Heart right ventricle (tissue), 16 donors: ENCODE results near the gene TRMT2A. TPM values are rescaled to one million over a fixed set of nuclear protein-coding genes. Genes with fewer than 3 reads are reported as not detected.

Experiments
- ATAC-seq, 8 donors: fragments of 200-7000 bp; cut with Tn5 transposase; one replicate each; pipeline ENCODE4 v1.9.1; 2020; ENCODE audit warnings: mild to moderate bottlenecking in 8 of 8, moderate library complexity in 8 of 8, moderate number of reproducible peaks in 1 of 8
- DNase-seq, 2 donors: peaks; one replicate each; pipeline ENCODE4 v3.0.0-alpha.2; 2020
- H3K27ac ChIP-seq, 10 donors: fragments of 200-600 bp; sonication (generic) in 2 of 10; one replicate each; pipeline versions ENCODE4 v1.5.0 to v1.8.0; 2020 to 2022; ENCODE audit warnings: mild to moderate bottlenecking in 3 of 10
- H3K27me3 ChIP-seq, 7 donors: fragments of 200-600 bp; one replicate each; pipeline ENCODE4 v1.8.0; 2021 to 2022; ENCODE audit warnings: mild to moderate bottlenecking in 2 of 7
- H3K36me3 ChIP-seq, 9 donors: fragments of 200-600 bp; sonication (generic) in 1 of 9; one replicate each; pipeline versions ENCODE4 v1.5.0 to v1.8.0; 2020 to 2022; ENCODE audit warnings: mild to moderate bottlenecking in 2 of 9
- H3K4me1 ChIP-seq, 9 donors: fragments of 200-600 bp; sonication (generic) in 1 of 9; one replicate each; pipeline versions ENCODE4 v1.5.0 to v1.8.0; 2020 to 2022; ENCODE audit warnings: mild to moderate bottlenecking in 4 of 9
- H3K4me3 ChIP-seq, 10 donors: fragments of 200-600 bp; sonication (generic) in 2 of 10; one replicate each; pipeline versions ENCODE4 v1.5.0 to v1.8.0; 2020 to 2022; ENCODE audit warnings: mild to moderate bottlenecking in 7 of 10, moderate library complexity in 2 of 10
- H3K9me3 ChIP-seq, 11 donors: fragments of 200-600 bp in 10 of 11; sonication (generic) in 2 of 11; one replicate each; pipeline versions ENCODE4 v1.5.0 to v1.8.0; 2013 to 2022; ENCODE audit warnings: mild to moderate bottlenecking in 2 of 11, control low read depth in 1 of 11, moderate library complexity in 1 of 11
- CTCF ChIP-seq, 9 donors: fragments of 200-600 bp; sonication (generic) in 2 of 9; IDR thresholded peaks; one replicate each; pipeline versions ENCODE4 v1.5.0 to v1.8.0; 2021 to 2022; ENCODE audit warnings: antibody characterized with exemption in 9 of 9, mild to moderate bottlenecking in 5 of 9, moderate library complexity in 1 of 9
- WGBS, 2 donors: extraction: QIAGEN DNeasy Blood & Tissue Kit; methylation state at CpG; one replicate each; pipeline ENCODE4 v1.1.7; 2013; ENCODE audit warnings: inconsistent platforms in 1 of 2; 5-methylcytosine and 5-hydroxymethylcytosine counted together
- intact Hi-C, 10 donors: fragments of 100-400 bp; cut with DNase I; formaldehyde crosslinking; loops; one replicate each; pipeline versions ENCODE4 v1.11.1 to v1.14.2; 2022
- polyA plus RNA-seq, 2 donors: library from polyadenylated mRNA; stranded (reverse); fragments of 200-250 nt; gene quantifications; one replicate each; pipeline ENCODE4 v1.2.3, GENCODE V29; 2013
- total RNA-seq, 10 donors: library from RNA; stranded (reverse); fragmentation: NEBNext Ultra II Directional in 3 of 10; extraction: Animal tissue kit (Norgen Biotek cat#: 25700) in 3 of 10; gene quantifications; one replicate each; pipeline versions ENCODE4 v1.2.1 to v1.2.4, GENCODE V29; 2021 to 2023
- donor health status: Arrhythmogenic right ventricular cardiomyopathy.
- donor health status: ischemic (EF 13 %, LVEDD 7.1; RV severe dilation, severe dysfunction).
- donor health status: healthy with polysubstance abuse.
- donor health status: DM: no; HTN: yes; CAD: no.
- donor health status: DM: no; HTN: no; CAD: no.
- donor health status: ischemic (EF 25% LVEDD 6.9; RV normal size, moderate dysfunction).
- donor health status: ischemic (EF 25% LVEDD 5.7; RV mildly dilated, moderate dysfunction).
- donor health status: healthy.
- donor health status: DM: yes; HTN: yes; CAD: no.
- donor health status: Ischemic cardiomyopathy.
- donor health status: ischemic (EF 35%, LVEDD 5.7; RV mildly dilated, moderate dysfunction).
- donor health status: nonischemic (EF 11% LVEDD 7.7; RV severe dilation, severe dysfunction).
- donor health status: DM: yes; HTN: yes; CAD: no.
- donor health status: PGD.
- donor health status: ischemic (EF 29% LVEDD 5.4; RV normal size, mild dysfunction).
- donor health status: nonischemic (EF 23%, LVEDD 6.1; RV moderate dilation, normal function).

Gene TRMT2A
- total and polyA plus RNA-seq, 12 donors, result 18.4 to 58.2 (median 26.0) TPM

DNA sequence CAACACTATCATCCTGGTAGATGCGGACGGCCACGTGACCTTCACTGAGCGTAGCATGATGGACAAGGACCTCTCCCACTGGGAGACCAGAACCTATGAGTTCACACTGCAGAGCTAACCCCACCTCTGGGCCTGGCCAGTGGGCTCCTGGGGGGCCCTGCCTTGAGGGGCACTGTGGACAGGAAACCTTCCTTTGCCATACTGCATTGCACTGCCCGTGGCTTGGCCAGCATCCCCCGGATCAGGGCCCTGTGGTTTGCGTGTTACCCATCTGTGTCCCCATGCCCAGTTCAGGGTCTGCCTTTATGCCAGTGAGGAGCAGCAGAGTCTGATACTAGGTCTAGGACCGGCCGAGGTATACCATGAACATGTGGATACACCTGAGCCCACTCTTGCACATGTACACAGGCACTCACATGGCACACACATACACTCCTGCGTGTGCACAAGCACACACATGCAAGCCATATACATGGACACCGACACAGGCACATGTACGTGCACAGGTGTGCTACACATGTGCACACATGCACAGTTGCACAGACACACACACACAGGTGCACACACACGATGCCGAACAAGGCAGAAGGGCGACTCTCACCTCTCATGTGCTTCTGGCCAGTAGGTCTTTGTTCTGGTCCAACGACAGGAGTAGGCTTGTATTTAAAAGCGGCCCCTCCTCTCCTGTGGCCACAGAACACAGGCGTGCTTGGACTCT, 52.3 kb downstream of the TRMT2A start:
- H3K36me3 ChIP-seq, result peaks cover 0 to 68% (median 21%) of the 10 kb centered on the region in 9 donors
- TF ChIP-seq CTCF (IDR thresholded peaks at IDR 0.05), result no peak
- WGBS, 2 donors, result 89 to 93% methylated on average over 18 of the region's 18 CpGs
- intact Hi-C loops, result no loop called here
- ATAC-seq (no peak), DNase-seq (no peak)
- H3K4me3 ChIP-seq, result no peak overlapping the region
- H3K9me3 ChIP-seq, result no peaks in the 10 kb centered on the region
- H3K27me3 ChIP-seq, result no peaks in the 10 kb centered on the region
- peaks cover 0 to 8% (median 4%) of the 10 kb centered on the region in 9 donors for H3K4me1 ChIP-seq
- no peak overlapping the region for H3K27ac ChIP-seq

GRCh38 chr22:20064140-20064480, 52.9 kb downstream of the TRMT2A start:
- Histone ChIP-seq H3K27me3 (no peaks in the 10 kb centered on the region), H3K27ac (no peak overlapping the region), H3K4me1 (peaks cover 0 to 8% (median 4%) of the 10 kb centered on the region in 9 donors), H3K36me3 (peaks cover 0 to 74% (median 21%) of the 10 kb centered on the region in 9 donors), H3K9me3 (no peaks in the 10 kb centered on the region), H3K4me3 (no peak overlapping the region)
- 88 to 91% methylated on average over 3 of the region's 3 CpGs for WGBS, 2 donors
- no peak for TF ChIP-seq CTCF (IDR thresholded peaks at IDR 0.05)
- ATAC-seq, result no peak
- DNase-seq, result no peak
- intact Hi-C loops, result no loop called here

- Histone ChIP-seq H3K27ac (no peak overlapping the region), H3K9me3 (no peaks in the 10 kb centered on the region), H3K4me1 (peaks cover 0 to 8% (median 4%) of the 10 kb centered on the region in 9 donors), H3K4me3 (no peak overlapping the region), H3K27me3 (no peaks in the 10 kb centered on the region), H3K36me3 (peaks cover 0 to 80% (median 21%) of the 10 kb centered on the region in 9 donors)
- TF ChIP-seq CTCF (IDR thresholded peaks at IDR 0.05), result no peak
- DNase-seq (no peak), ATAC-seq (peak in 1 of 8 donors; percentile 10)
- 91 to 93% methylated on average over 26 to 27 of the region's 27 CpGs for WGBS, 2 donors
- intact Hi-C loops, result no loop called here
Measured at GRCh38 chr22:20063271-20064139, 53.5 kb downstream of the TRMT2A start.

DNA sequence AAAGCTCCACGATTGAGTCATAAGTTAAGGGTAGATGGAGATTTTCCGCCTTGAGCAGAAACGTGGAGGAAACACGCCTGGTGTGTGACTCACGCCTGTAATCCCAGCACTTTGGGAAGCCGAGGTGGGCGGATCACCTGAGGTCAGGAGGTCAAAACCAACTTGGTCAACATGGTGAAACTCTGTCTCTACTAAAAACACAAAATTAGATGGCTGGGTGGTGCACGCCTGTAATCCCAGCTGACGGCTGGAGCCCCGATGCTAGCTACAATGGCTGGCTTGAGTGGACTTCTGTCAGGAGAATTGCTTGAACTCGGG, 54.3 kb downstream of the TRMT2A start:
- H3K36me3 ChIP-seq, result peaks cover 0 to 88% (median 28%) of the 10 kb centered on the region in 9 donors

More for the DNA sequence above, 54.3 kb downstream of the TRMT2A start:
- TF ChIP-seq CTCF (IDR thresholded peaks at IDR 0.05), result no peak
- H3K27me3 ChIP-seq, result no peaks in the 10 kb centered on the region
- no peak for ATAC-seq
- H3K4me1 ChIP-seq, result peaks cover 0 to 8% (median 4%) of the 10 kb centered on the region in 9 donors
- DNase-seq, result no peak
- intact Hi-C loops, result no loop called here
- 89 to 92% methylated on average over 11 of the region's 11 CpGs for WGBS, 2 donors
- H3K9me3 ChIP-seq, result no peaks in the 10 kb centered on the region
- H3K27ac ChIP-seq, result no peak overlapping the region
- no peak overlapping the region for H3K4me3 ChIP-seq
